HG03066 (cell line): ENCODE results near the gene MBOAT2.

Experiments
- ATAC-seq: cut with Tn5 transposase; IDR thresholded peaks from one replicate; pipeline ENCODE4 v1.9.1; 2021; ENCODE audit warnings: low read depth; ENCODE audit not compliant: unreplicated experiment

Gene MBOAT2

GRCh38 chr2:8863331-8863953 is 140.0 kb downstream of the MBOAT2 start:
- ATAC-seq = no peak

- no peak for ATAC-seq
Observed at GRCh38 chr2:8862230-8862629, 141.3 kb downstream of the MBOAT2 start.

GRCh38 chr2:8861797-8862196 is 141.7 kb downstream of the MBOAT2 start:
- no peak for ATAC-seq

DNA sequence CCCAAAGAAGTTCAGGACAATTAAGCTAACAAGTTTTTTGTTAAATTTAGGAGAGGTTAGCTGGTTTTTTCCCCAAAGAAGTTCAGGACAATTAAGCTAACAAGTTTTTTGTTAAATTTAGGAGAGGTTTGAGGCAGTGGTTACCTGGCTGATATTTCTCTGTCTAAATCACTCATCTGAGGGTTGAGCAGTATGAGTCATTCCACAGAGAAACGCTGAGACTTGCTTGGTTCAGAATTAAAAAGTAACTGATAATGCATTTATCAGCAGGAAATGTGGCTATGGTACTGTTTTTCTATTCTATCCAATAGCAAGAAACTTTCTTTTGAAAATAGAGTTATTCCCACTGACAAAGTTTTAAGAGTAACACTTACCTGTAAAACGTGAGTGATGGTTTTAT is 143.2 kb downstream of the MBOAT2 start:
- no peak for ATAC-seq

DNA sequence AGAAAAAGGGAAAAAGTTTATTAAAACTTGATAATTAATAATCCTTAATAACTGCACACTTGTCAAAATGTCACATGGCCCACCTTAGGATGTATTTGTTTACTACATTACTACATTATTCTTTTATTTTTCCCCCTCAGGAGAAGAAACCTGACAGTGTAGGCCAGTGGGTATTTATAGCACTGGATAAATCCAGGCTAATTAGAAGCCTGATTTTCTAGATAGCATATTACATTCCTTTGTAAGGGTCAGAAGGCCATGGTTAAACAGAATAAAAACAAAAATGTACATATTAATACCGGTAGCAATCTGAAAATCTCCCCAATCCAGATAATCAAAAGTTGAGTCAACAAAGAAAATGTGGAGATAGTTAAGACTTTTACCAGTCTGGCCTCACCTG is 144.6 kb downstream of the MBOAT2 start:
- no peak for ATAC-seq

DNA sequence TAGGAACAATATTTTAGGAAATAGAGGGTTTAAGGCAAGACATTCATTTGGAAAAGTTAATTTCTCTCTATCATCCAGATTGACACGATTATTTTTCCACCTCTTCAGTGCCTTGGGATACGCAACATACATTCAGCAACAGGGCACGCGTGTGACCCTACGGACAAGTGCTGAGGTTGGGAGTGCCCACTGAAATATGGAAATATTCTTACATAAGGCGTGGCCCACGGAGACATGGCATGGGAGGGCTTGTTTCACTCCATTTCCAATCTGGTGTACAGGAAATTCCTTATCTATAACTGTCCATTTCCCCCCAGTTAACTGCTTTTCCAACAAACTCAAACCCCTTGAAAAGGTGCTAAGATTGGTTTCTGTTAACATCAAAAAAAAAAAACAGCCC is 145.2 kb downstream of the MBOAT2 start:
- ATAC-seq = no peak

DNA sequence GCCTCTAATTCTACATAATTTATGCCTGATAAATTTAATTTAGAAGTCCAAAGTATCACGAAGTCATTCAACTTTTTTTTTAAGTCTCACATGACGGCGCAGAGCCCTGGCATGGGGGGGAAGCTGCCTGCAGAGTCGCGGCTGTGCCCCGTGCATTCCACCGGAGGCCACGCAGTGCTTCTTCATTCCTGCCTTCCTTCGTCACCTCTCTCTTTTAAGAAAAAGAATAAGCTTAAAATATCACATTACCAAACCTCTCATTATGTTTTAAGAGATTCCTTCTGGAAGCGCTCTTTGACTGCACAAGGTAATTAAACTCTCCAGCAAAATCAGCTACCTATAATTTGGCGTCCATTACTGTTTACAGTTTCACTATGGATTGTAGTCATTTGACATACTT is 145.8 kb downstream of the MBOAT2 start:
- ATAC-seq = no peak

DNA sequence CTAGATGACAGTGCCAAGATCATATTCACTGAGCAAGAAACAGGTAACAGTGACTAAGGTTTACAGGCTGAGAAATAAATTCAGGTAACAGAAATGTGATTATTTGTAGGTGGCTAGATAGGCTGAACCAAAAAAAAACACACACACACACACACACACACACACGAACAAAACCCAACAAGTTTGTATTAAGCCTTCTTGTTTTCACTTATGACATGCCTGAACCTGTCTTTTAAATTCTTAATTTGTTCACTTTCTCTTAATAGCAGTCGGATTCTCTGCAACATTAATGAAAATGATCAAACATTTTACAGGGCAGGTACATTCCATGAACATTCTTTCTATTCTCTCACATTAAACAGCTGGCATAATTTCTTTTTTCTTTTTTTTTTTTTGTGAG is 147.3 kb downstream of the MBOAT2 start:
- no peak for ATAC-seq

DNA sequence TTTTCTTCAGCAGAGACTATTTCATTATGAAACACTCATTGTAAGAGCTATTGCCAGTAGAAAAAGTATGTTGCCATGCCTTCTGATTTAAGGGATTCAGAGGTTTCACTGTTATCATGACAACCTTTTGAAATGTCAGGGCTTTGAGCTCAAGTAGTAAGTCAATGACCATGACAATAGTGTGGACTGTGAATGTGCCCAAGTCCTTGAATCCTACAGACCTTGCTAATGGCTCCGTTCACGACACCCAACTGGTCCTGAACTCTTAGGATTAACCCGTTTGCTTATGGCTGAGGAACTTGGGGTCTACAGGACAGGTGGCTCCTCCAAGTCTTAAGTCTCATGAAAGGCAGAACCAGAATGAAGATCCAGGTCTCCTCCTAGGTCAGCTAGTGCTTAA is 148.5 kb downstream of the MBOAT2 start:
- no peak for ATAC-seq

- ATAC-seq = no peak
Observed at GRCh38 chr2:8853426-8853825, 150.1 kb downstream of the MBOAT2 start.

GRCh38 chr2:8851811-8852560 is 151.5 kb downstream of the MBOAT2 start:
- ATAC-seq = no peak

GRCh38 chr2:8850845-8851487 is 152.5 kb downstream of the MBOAT2 start:
- no peak for ATAC-seq

DNA sequence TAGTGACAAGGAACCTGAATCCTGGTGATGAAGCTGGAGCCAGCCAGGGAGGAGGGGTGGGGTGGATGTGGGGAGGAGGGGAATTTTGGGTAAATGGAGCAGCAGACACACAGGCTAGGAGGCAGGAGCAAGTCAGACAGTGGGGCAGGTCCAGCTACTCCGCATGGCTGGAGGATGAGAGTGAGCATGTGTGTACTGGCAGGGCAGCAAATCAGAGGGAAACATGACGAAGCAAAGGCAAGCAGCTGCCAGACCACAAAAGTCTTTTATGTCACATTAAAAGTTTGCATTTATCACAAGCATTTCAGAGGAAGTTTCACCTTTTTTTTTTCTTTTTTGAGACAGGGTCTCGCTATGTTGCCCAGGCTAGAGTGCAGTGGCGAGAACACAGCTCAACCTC is 154.2 kb downstream of the MBOAT2 start:
- ATAC-seq = no peak

DNA sequence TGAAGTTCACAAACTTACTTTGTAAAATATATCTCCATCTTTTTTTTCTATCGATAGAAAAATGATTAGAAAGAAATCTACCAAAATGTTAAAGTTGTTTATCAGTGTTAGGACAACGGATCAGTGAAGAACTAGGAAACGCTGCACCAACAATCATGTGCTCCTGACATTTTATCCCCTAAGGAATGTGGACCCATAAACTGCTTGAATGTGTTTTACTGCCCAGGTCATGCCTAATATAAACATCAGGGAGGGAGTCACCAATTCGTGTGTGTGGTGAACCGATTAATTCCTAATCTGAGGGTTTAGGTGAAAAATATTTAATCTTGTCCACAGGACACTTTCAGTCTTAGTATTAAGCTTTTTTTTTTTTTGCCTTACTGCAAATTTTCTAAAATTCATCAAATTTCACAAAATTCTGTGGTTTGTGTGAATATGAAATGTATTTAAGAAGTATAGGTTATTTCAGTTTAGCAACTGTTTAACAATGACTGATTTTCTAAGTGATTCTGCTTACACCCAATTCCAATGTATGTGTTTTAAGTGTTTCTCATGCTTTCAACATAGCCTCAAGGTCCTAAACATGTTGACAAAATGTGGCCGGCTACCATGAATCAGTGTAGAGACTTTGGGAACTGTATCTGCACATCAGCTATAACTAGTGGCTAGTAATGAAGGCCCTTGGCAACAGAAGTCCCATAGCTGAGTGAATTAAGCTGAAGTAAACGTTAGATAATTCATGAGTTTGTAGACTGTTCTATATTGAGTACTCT is 155.0 kb downstream of the MBOAT2 start:
- no peak for ATAC-seq

DNA sequence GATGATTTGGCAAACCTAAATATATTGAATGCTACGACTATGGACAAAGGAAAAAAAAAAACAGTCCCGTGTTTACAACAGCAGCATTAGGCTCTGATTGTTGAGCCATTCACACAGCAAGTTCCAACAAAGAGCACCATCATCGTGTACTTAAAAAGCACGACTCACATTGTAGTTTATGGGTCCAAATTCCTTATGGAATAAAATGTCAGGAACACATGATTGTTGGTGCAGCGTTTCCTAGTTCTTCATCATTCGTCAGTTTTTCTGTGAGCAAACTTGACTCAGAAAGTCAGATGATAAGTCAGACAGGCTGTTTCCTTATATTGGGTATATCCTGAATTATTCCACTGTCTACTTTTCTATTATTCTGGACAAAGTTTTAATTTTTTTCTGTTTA is 156.1 kb downstream of the MBOAT2 start:
- no peak for ATAC-seq

DNA sequence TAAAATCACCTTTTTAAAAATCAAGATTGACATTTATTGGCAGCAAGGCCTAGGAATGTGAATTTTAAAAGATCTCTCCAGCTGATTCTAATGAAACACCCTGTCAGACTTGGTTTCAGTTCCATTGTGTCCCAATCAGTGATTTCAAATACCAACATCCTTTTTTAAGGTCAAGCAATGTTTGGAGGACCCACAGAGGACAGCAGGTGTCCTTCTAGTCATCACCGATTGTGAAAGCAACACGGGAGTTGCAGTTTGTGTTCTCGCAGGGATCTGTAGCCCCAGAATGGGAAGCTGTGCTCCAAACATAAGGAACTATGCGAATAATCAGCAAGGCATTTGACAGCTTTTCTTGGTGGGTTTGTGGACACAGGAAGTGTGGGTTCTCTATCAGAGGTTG is 161.6 kb downstream of the MBOAT2 start:
- ATAC-seq = no peak

DNA sequence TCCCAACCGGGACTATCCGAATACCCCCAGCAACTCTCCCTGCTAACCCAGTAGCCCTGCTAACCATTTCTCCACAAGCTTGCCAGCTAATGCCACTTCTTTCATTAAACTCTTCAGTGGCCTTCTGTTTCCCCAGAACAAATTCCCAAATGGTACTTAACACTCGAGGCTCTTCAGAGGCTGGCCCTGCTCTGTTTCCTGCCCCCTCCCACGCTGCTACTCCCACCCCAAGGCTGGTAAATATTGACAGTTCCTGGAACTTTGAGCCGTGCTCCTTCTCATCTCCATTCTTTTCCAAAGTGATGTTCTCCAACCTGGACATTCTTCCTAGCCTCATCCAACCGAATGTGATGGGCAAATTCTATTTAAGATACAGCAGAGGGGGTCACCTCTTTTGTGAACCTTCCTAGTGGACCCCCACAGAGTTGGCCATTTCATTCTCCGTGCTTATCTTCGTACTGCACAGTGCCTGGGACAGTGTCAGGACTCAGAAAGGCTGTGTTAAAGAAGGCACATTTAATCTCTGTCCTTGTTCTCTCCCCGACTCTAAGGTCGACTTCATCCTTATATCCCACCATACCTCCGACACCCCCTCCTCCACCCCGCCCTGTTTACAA is 162.9 kb downstream of the MBOAT2 start:
- ATAC-seq = no peak

- no peak for ATAC-seq
Observed at GRCh38 chr2:8839189-8839965, 164.1 kb downstream of the MBOAT2 start.

- ATAC-seq = no peak
Observed at GRCh38 chr2:8837795-8838140, 165.7 kb downstream of the MBOAT2 start.
